ENCODE data around the gene ZNF281. TPM values are rescaled to one million over a fixed set of nuclear protein-coding genes. Genes with fewer than 3 reads are reported as not detected.

ZNF281 gene
- total RNA-seq, 1 donor from 2014 or later, result 36.2 TPM

DNA sequence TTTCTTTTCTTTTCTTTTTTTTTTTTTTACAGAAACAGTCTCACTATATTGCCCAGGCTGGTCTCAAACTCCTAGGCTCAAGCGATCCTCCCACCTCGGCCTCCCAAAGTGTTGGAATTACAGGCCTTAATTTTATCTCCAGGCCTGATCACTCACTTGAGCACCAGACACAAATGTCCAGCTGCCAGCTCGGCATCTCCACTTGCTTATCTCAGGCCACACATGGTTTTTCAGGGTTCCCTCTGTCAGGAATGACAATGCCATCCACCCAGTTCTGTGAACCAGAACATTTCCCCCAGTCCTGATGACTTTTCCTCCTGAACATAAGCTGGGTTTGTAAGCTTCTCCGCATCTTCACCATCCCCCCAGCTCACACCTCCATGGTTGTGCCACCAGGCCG lies 44.6 kb upstream of the ZNF281 start:
- Histone ChIP-seq H3K4me3 (ENCODE audit: insufficient read depth, low read depth, low read length) (no peak overlapping the region), H3K79me2 (ENCODE audit: insufficient read depth, low read length) (no peaks in the 10 kb centered on the region), H3K4me1 (ENCODE audit: insufficient read depth, low read length) (no peaks in the 10 kb centered on the region), H2AFZ (ENCODE audit: low read depth, low read length) (no peak overlapping the region), H4K20me1 (ENCODE audit: insufficient read depth, low read length) (no peaks in the 10 kb centered on the region), H3K9ac (ENCODE audit: low read length) (no peak overlapping the region), H3K27ac (ENCODE audit: low read depth, low read length) (no peak overlapping the region), H3K27me3 (ENCODE audit: insufficient read depth, low read length) (no peaks in the 10 kb centered on the region), H3K9me3 (ENCODE audit: insufficient read depth, low read depth, low read length) (no peaks in the 10 kb centered on the region), H3K36me3 (ENCODE audit: insufficient read depth, low read length) (no peaks in the 10 kb centered on the region), H3K4me2 (ENCODE audit: low read length) (no peak overlapping the region)
- Mint-ChIP-seq H3K9me3 (ENCODE audit: unreplicated experiment) (no peaks in the 10 kb centered on the region), H3K4me3 (ENCODE audit: unreplicated experiment) (no peak overlapping the region), H3K27ac (ENCODE audit: unreplicated experiment) (no peak overlapping the region), H3K4me1 (ENCODE audit: low read depth, unreplicated experiment) (no peaks in the 10 kb centered on the region), H3K36me3 (ENCODE audit: low read depth, unreplicated experiment) (no peaks in the 10 kb centered on the region), H3K27me3 (ENCODE audit: low read depth, unreplicated experiment) (no peaks in the 10 kb centered on the region)
- FAIRE-seq (no peak), DNase-seq (ENCODE audit: low read depth) (no peak)
- TF ChIP-seq EZH2 (IDR thresholded peaks at IDR 0.05; ENCODE audit: insufficient read depth, low read length), result no peak
- TF ChIP-seq, protein P1, sequence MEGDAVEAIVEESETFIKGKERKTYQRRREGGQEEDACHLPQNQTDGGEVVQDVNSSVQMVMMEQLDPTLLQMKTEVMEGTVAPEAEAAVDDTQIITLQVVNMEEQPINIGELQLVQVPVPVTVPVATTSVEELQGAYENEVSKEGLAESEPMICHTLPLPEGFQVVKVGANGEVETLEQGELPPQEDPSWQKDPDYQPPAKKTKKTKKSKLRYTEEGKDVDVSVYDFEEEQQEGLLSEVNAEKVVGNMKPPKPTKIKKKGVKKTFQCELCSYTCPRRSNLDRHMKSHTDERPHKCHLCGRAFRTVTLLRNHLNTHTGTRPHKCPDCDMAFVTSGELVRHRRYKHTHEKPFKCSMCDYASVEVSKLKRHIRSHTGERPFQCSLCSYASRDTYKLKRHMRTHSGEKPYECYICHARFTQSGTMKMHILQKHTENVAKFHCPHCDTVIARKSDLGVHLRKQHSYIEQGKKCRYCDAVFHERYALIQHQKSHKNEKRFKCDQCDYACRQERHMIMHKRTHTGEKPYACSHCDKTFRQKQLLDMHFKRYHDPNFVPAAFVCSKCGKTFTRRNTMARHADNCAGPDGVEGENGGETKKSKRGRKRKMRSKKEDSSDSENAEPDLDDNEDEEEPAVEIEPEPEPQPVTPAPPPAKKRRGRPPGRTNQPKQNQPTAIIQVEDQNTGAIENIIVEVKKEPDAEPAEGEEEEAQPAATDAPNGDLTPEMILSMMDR (IDR thresholded peaks at IDR 0.05; ENCODE audit: insufficient read depth, low read depth, low read length), result no peak

DNA sequence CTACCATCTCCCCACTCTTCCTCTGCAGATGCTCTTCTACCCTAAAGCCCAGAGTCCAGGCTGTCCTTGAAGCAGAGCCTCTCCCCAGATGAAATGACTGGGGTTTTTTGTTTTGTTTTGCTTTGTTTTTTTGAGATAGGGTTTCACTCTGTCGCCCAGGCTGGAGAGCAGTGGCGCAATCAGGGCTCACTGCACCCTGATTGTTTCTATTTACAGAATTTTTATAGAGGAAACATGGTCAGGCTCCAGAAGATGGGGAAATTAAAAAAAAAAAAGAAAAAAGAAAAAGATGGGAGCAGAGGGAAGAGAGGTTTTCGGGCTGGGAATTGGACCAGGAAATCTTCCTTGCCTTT lies 43.7 kb upstream of the ZNF281 start:
- Histone ChIP-seq H3K27ac (ENCODE audit: low read depth, low read length) (no peak overlapping the region), H3K27me3 (ENCODE audit: insufficient read depth, low read length) (no peaks in the 10 kb centered on the region), H3K79me2 (ENCODE audit: insufficient read depth, low read length) (no peaks in the 10 kb centered on the region), H3K9ac (ENCODE audit: low read length) (no peak overlapping the region), H3K36me3 (ENCODE audit: insufficient read depth, low read length) (no peaks in the 10 kb centered on the region), H3K4me1 (ENCODE audit: insufficient read depth, low read length) (no peaks in the 10 kb centered on the region), H3K4me3 (ENCODE audit: insufficient read depth, low read depth, low read length) (no peak overlapping the region), H4K20me1 (ENCODE audit: insufficient read depth, low read length) (no peaks in the 10 kb centered on the region), H3K9me3 (ENCODE audit: insufficient read depth, low read depth, low read length) (no peaks in the 10 kb centered on the region), H2AFZ (ENCODE audit: low read depth, low read length) (no peak overlapping the region), H3K4me2 (ENCODE audit: low read length) (no peak overlapping the region)
- no peaks in the 10 kb centered on the region for H3K27me3 Mint-ChIP-seq (ENCODE audit: low read depth, unreplicated experiment)
- no peak overlapping the region for H3K4me3 Mint-ChIP-seq (ENCODE audit: unreplicated experiment)
- TF ChIP-seq, protein P1 (IDR thresholded peaks at IDR 0.05; ENCODE audit: insufficient read depth, low read depth, low read length), result no peak
- no peak for TF ChIP-seq EZH2 (IDR thresholded peaks at IDR 0.05; ENCODE audit: insufficient read depth, low read length)
- FAIRE-seq (no peak), DNase-seq (ENCODE audit: low read depth) (no peak)
- no peaks in the 10 kb centered on the region for H3K9me3 Mint-ChIP-seq (ENCODE audit: unreplicated experiment)
- no peak overlapping the region for H3K27ac Mint-ChIP-seq (ENCODE audit: unreplicated experiment)
- no peaks in the 10 kb centered on the region for H3K36me3 Mint-ChIP-seq (ENCODE audit: low read depth, unreplicated experiment)
- H3K4me1 Mint-ChIP-seq (ENCODE audit: low read depth, unreplicated experiment), result no peaks in the 10 kb centered on the region

DNA sequence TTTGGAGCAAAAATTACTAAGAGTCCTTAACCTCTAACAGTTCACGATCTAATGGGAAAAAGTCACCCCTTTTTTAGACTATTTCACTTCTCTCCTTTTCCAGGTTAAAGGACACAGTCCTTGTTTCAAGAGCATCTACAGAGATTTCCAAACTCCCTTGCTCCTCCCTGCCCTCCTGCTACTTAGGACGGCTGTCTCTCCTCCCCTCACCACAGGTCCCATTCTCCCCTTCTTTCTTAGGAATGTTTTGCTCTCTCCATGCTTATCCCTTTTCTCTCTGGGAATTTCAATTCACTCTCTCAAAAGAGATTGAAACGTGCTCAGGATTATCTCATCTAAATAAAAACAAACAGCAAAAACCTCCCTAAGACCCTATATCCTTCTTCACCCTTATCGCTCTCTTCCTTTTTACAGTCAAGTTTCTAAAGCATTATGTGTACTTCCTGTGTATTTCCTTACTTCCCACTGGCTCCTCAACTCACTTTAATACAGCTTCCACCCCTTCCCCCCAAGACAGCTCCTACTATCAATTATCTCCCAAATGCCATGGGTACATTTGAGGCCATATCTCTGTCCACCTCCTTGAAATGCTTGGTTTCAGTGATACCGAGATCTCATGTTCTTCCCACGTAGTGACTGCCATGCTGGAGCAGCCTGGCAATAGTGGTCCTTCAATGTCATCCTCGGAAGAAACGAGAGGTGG lies 43.2 kb upstream of the ZNF281 start:
- TF ChIP-seq, protein P1 (IDR thresholded peaks at IDR 0.05; ENCODE audit: insufficient read depth, low read depth, low read length), result no peak
- no peak for TF ChIP-seq EZH2 (IDR thresholded peaks at IDR 0.05; ENCODE audit: insufficient read depth, low read length)
- H3K9me3 Mint-ChIP-seq (ENCODE audit: unreplicated experiment), result no peaks in the 10 kb centered on the region
- no peaks in the 10 kb centered on the region for H3K79me2 ChIP-seq (ENCODE audit: insufficient read depth, low read length)
- no peak overlapping the region for H3K27ac Mint-ChIP-seq (ENCODE audit: unreplicated experiment)
- no peak overlapping the region for H2AFZ ChIP-seq (ENCODE audit: low read depth, low read length)
- no peak overlapping the region for H3K4me3 Mint-ChIP-seq (ENCODE audit: unreplicated experiment)
- no peak overlapping the region for H3K9ac ChIP-seq (ENCODE audit: low read length)
- no peaks in the 10 kb centered on the region for H3K9me3 ChIP-seq (ENCODE audit: insufficient read depth, low read depth, low read length)
- H3K4me2 ChIP-seq (ENCODE audit: low read length), result no peak overlapping the region
- H3K4me1 ChIP-seq (ENCODE audit: insufficient read depth, low read length), result no peaks in the 10 kb centered on the region
- FAIRE-seq, result no peak
- H3K27ac ChIP-seq (ENCODE audit: low read depth, low read length), result no peak overlapping the region
- H4K20me1 ChIP-seq (ENCODE audit: insufficient read depth, low read length), result no peaks in the 10 kb centered on the region
- no peak overlapping the region for H3K4me3 ChIP-seq (ENCODE audit: insufficient read depth, low read depth, low read length)
- H3K4me1 Mint-ChIP-seq (ENCODE audit: low read depth, unreplicated experiment), result no peaks in the 10 kb centered on the region
- H3K36me3 Mint-ChIP-seq (ENCODE audit: low read depth, unreplicated experiment), result no peaks in the 10 kb centered on the region
- no peaks in the 10 kb centered on the region for H3K27me3 Mint-ChIP-seq (ENCODE audit: low read depth, unreplicated experiment)
- no peaks in the 10 kb centered on the region for H3K36me3 ChIP-seq (ENCODE audit: insufficient read depth, low read length)
- no peaks in the 10 kb centered on the region for H3K27me3 ChIP-seq (ENCODE audit: insufficient read depth, low read length)
- no peak for DNase-seq (ENCODE audit: low read depth)
